Uterus (tissue), 4 donors: ENCODE results near the gene GRK5. TPM values are rescaled to one million over a fixed set of nuclear protein-coding genes. Genes with fewer than 3 reads are reported as not detected.
"Not testable (repeated sequence)": the region's sequence is repeated elsewhere in the genome, so short reads cannot be mapped to it uniquely, and the experiment has no call there.

Experiments
- DNase-seq, 2 donors: peaks; one replicate each; pipeline ENCODE4 v3.0.0-alpha.2; 2019 to 2020
- H3K27ac ChIP-seq, 2 donors: fragments of 200-600 bp; sonication (generic); 1 replicate in 1 of 2; 2 replicates in 1 of 2; pipeline ENCODE4 v1.5.1; 2016 to 2018
- H3K27me3 ChIP-seq, 2 donors: fragments of 200-600 bp; sonication (generic); one replicate each; pipeline ENCODE4 v1.5.1; 2018 to 2019; ENCODE audit warnings: control low read depth in 1 of 2
- H3K36me3 ChIP-seq, 2 donors: fragments of 200-600 bp; sonication (generic); one replicate each; pipeline ENCODE4 v1.5.1; 2019; ENCODE audit warnings: control low read depth in 1 of 2
- H3K4me1 ChIP-seq, 2 donors: fragments of 200-600 bp; sonication (generic); one replicate each; pipeline ENCODE4 v1.5.1; 2018 to 2019; ENCODE audit warnings: control low read depth in 1 of 2
- H3K4me3 ChIP-seq, 2 donors: fragments of 200-600 bp; sonication (generic); 1 replicate in 1 of 2; 2 replicates in 1 of 2; pipeline ENCODE4 v1.5.1; 2018 to 2019; ENCODE audit warnings: mild to moderate bottlenecking in 1 of 2
- H3K9me3 ChIP-seq, 2 donors: fragments of 200-600 bp; sonication (generic); one replicate each; pipeline ENCODE4 v1.5.1; 2019; ENCODE audit warnings: control low read depth in 1 of 2
- CTCF ChIP-seq, 4 experiments: fragments of 200-600 bp in 2 of 4; fragments of 450-650 bp in 2 of 4; sonication (generic) in 2 of 4; IDR thresholded peaks; one replicate each; pipeline ENCODE4 v1.5.1; 2016 to 2019; ENCODE audit warnings: antibody characterized with exemption in 4 of 4, mild to moderate bottlenecking in 2 of 4, moderate library complexity in 1 of 4
- POLR2A ChIP-seq, 2 donors: fragments of 450-650 bp; IDR thresholded peaks; one replicate each; pipeline ENCODE4 v1.6.1; 2016; ENCODE audit warnings: antibody characterized with exemption in 2 of 2, mild to moderate bottlenecking in 1 of 2, moderate library complexity in 1 of 2
- intact Hi-C: fragments of 100-400 bp; cut with DNase I; formaldehyde crosslinking; loops from one replicate; pipeline ENCODE4 v1.15.1; 2023; ENCODE audit warnings: low total_unique reads
- total RNA-seq, 4 donors: library from RNA; depleted of rRNA in 3 of 4; stranded (reverse); fragments of >200 nt in 3 of 4; gene quantifications; one replicate each; pipeline versions ENCODE4 v1.1.0 to v1.2.4, GENCODE V29; 2014 to 2023
- donor health status: DM: yes; HTN: yes; CAD: no.

Gene GRK5
- total RNA-seq, 4 donors from 2014 or later = 11.6 to 34.6 (median 14.1) TPM

- no peaks in the 10 kb centered on the region for H3K36me3 ChIP-seq
- no peak for TF ChIP-seq CTCF (IDR thresholded peaks at IDR 0.05)
- no peak for TF ChIP-seq POLR2A (IDR thresholded peaks at IDR 0.05)
- intact Hi-C loops = no loop called here
- no peak for DNase-seq
- no peaks in the 10 kb centered on the region for H3K27me3 ChIP-seq
- H3K27ac ChIP-seq = no peak overlapping the region
- peaks cover 0 to 3% of the 10 kb centered on the region in 2 donors for H3K4me1 ChIP-seq
- no peak overlapping the region for H3K4me3 ChIP-seq
- H3K9me3 ChIP-seq = no peaks in the 10 kb centered on the region
These were observed 24.3 kb downstream of the GRK5 start for GRCh38 chr10:119231654-119232053.

- DNase-seq, H3K9me3 ChIP-seq, H3K4me1 ChIP-seq, H3K27me3 ChIP-seq, H3K4me3 ChIP-seq, intact Hi-C loops, H3K36me3 ChIP-seq: not testable (repeated sequence)
- peak overlapping the region in 1 of 2 donors; percentile 63 for H3K27ac ChIP-seq
These were observed 25.1 kb downstream of the GRK5 start for GRCh38 chr10:119232439-119232838.

- intact Hi-C loops = no loop called here
- no peak for TF ChIP-seq POLR2A (IDR thresholded peaks at IDR 0.05)
- peak overlapping the region; percentile 63 to 75 for H3K27ac ChIP-seq
These were observed 25.9 kb downstream of the GRK5 start for GRCh38 chr10:119233123-119233820.

GRCh38 chr10:119233821-119234220, 26.4 kb downstream of the GRK5 start:
- Histone ChIP-seq H3K9me3 (no peaks in the 10 kb centered on the region), H3K36me3 (no peaks in the 10 kb centered on the region), H3K4me1 (peaks cover 0 to 3% of the 10 kb centered on the region in 2 donors), H3K4me3 (no peak overlapping the region), H3K27me3 (no peaks in the 10 kb centered on the region), H3K27ac (peak overlapping the region; percentile 63 to 75)
- DNase-seq = no peak
- intact Hi-C loops = no loop called here
- no peak for TF ChIP-seq CTCF (IDR thresholded peaks at IDR 0.05)
- TF ChIP-seq POLR2A (IDR thresholded peaks at IDR 0.05) = no peak

More at GRCh38 chr10:119233123-119233820, 25.9 kb downstream of the GRK5 start:
- no peaks in the 10 kb centered on the region for H3K27me3 ChIP-seq
- no peak overlapping the region for H3K4me3 ChIP-seq
- no peaks in the 10 kb centered on the region for H3K36me3 ChIP-seq
- H3K9me3 ChIP-seq = no peaks in the 10 kb centered on the region
- DNase-seq = no peak
- H3K4me1 ChIP-seq = peaks cover 0 to 3% of the 10 kb centered on the region in 2 donors

- Histone ChIP-seq H3K27me3 (no peaks in the 10 kb centered on the region), H3K4me1 (peaks cover 0 to 3% of the 10 kb centered on the region in 2 donors), H3K27ac (peak overlapping the region; percentile 63 to 75), H3K4me3 (no peak overlapping the region), H3K9me3 (no peaks in the 10 kb centered on the region), H3K36me3 (no peaks in the 10 kb centered on the region)
- peak in 1 of 2 donors; percentile 70 for DNase-seq
- intact Hi-C loops = no loop called here
- TF ChIP-seq CTCF (IDR thresholded peaks at IDR 0.05) = no peak
- TF ChIP-seq POLR2A (IDR thresholded peaks at IDR 0.05) = no peak
These were observed 28.0 kb downstream of the GRK5 start for GRCh38 chr10:119235356-119235755.

GRCh38 chr10:119237722-119238436, 30.5 kb downstream of the GRK5 start:
- no peaks in the 10 kb centered on the region for H3K9me3 ChIP-seq
- no peak for DNase-seq
- no peaks in the 10 kb centered on the region for H3K36me3 ChIP-seq
- no peak overlapping the region for H3K4me3 ChIP-seq
- intact Hi-C loops = no loop called here
- H3K27ac ChIP-seq = peak overlapping the region; percentile 71 to 75
- H3K27me3 ChIP-seq = no peaks in the 10 kb centered on the region
- no peak for TF ChIP-seq CTCF (IDR thresholded peaks at IDR 0.05)
- no peak for TF ChIP-seq POLR2A (IDR thresholded peaks at IDR 0.05)
- peaks cover 1 to 3% of the 10 kb centered on the region in 2 donors for H3K4me1 ChIP-seq
